ENCODE results near the gene DUSP9.

The DUSP9 gene

GRCh38 chrX:153636716-153637115, 10.3 kb upstream of the DUSP9 start:
- DNase-seq (ENCODE audit: low spot score): no peak

GRCh38 chrX:153637121-153638040, 9.6 kb upstream of the DUSP9 start:
- no peak for DNase-seq (ENCODE audit: low spot score)

- DNase-seq (ENCODE audit: low spot score): no peak
These were observed 9.0 kb upstream of the DUSP9 start for GRCh38 chrX:153638041-153638371.

- no peak for DNase-seq (ENCODE audit: low spot score)
These were observed 8.4 kb upstream of the DUSP9 start for GRCh38 chrX:153638436-153639176.

GRCh38 chrX:153639177-153640044, 7.6 kb upstream of the DUSP9 start:
- DNase-seq (ENCODE audit: low spot score): no peak

GRCh38 chrX:153640045-153640686, 6.8 kb upstream of the DUSP9 start:
- no peak for DNase-seq (ENCODE audit: low spot score)

- DNase-seq (ENCODE audit: low spot score): peak; percentile 18
These were observed 6.0 kb upstream of the DUSP9 start for GRCh38 chrX:153640736-153641575.

GRCh38 chrX:153641627-153642026, 5.4 kb upstream of the DUSP9 start:
- peak; percentile 9 for DNase-seq (ENCODE audit: low spot score)

GRCh38 chrX:153642051-153642654, 4.8 kb upstream of the DUSP9 start:
- DNase-seq (ENCODE audit: low spot score): no peak

- no peak for DNase-seq (ENCODE audit: low spot score)
These were observed 4.2 kb upstream of the DUSP9 start for GRCh38 chrX:153642655-153643430.

GRCh38 chrX:153643431-153644351, 3.3 kb upstream of the DUSP9 start:
- peak; percentile 9 for DNase-seq (ENCODE audit: low spot score)

GRCh38 chrX:153644356-153645125, 2.5 kb upstream of the DUSP9 start:
- DNase-seq (ENCODE audit: low spot score): no peak

- no peak for DNase-seq (ENCODE audit: low spot score)
These were observed 1.9 kb upstream of the DUSP9 start for GRCh38 chrX:153645151-153645550.

GRCh38 chrX:153645921-153646488, 998 bp upstream of the DUSP9 start:
- no peak for DNase-seq (ENCODE audit: low spot score)

- no peak for DNase-seq (ENCODE audit: low spot score)
These were observed 706 bp downstream of the DUSP9 start for GRCh38 chrX:153647461-153648357.
